ENCODE results near the gene SAMD9L.

- TF ChIP-seq CTCF (IDR thresholded peaks at IDR 0.05; ENCODE audit: insufficient read depth, low read length, poor library complexity, severe bottlenecking) (no peak), EZH2phosphoT487 (conservative IDR thresholded peaks at IDR 0.05; ENCODE audit: low read length) (no peak)
Measured at GRCh38 chr7:93178213-93178612, 30.0 kb upstream of the SAMD9L start.
